Measurements from ENCODE around the gene DPP4.

- no peak for TF ChIP-seq CTCF (IDR thresholded peaks at IDR 0.05)
- TF ChIP-seq POLR2A (IDR thresholded peaks at IDR 0.05) = no peak
Measured at GRCh38 chr2:161962160-161962559, 111.9 kb downstream of the DPP4 start.
